CD4-positive, alpha-beta T cell treated with Interferon gamma for 1 hour (primary cell): ENCODE results near the gene VSTM2B.
"Not testable (repeated sequence)": the region's sequence is repeated elsewhere in the genome, so short reads cannot be mapped to it uniquely, and the experiment has no call there.

Experiments
- DNase-seq: peaks from one replicate; pipeline ENCODE4 v3.0.0-alpha.2; 2020

Gene VSTM2B

DNA sequence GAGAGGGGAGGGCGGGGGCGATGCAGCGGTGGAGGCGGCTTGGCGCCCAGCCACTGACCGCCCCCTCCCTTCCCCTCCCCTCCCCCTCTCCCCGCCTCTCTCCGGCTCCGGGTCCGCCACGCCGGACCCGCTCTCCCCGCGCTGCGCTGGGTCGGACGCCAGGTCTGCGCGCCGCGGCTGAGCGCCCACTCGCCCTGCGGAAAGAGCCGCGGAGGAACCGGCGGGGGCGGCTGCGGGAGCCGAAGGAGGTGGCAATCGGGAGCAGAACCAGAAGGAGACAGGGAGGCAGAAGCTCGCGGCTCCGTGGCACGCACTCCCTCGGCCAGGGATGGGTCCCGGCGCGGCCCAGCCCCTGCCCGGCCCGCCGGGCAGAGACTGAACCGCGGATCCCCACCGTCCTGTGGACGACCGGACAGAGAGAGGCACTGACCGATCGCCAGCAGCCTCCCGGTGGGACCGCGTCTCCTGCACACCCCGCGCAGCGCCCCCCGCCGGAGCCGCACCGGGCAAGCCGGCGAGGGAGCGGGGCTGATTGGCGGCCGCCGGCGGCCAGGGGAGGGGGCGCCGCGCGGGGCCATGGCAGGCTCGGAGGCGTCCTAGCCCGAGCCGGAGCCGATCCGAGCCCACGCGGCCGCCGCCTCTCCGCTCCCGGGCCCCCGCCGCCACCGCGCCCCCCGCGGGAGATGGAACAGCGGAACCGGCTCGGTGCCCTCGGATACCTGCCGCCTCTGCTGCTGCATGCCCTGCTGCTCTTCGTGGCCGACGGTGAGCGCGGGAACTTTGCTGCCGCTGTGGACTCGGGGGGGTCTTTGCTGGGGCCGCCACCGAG is at the start of gene VSTM2B:
TSS of gene VSTM2B (plus strand) at position 94 of the 829 bp plus-strand sequence. CDS start at position 684, 590 bp downstream.
- DNase-seq, result no peak

DNA sequence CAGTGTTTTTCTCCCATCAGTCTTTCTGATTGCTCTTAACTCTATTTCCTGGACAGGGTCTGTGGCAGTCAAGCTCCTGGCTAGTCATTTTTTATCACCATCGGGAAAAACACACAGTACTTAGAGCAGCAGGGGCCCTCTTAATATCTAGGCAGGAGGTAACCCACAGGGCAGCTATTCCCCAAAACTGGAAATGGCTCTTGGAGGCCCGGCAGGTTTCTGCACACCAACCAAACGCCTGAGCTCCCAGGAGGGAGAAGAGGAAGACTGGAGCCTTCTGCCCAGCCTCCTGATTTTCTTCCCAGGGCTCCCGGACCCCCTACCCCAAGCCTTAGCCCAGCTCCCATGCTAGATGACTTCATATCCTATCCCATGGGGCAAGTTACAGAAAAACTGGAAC is 49.3 kb upstream of the VSTM2B start:
- DNase-seq, result no peak

DNA sequence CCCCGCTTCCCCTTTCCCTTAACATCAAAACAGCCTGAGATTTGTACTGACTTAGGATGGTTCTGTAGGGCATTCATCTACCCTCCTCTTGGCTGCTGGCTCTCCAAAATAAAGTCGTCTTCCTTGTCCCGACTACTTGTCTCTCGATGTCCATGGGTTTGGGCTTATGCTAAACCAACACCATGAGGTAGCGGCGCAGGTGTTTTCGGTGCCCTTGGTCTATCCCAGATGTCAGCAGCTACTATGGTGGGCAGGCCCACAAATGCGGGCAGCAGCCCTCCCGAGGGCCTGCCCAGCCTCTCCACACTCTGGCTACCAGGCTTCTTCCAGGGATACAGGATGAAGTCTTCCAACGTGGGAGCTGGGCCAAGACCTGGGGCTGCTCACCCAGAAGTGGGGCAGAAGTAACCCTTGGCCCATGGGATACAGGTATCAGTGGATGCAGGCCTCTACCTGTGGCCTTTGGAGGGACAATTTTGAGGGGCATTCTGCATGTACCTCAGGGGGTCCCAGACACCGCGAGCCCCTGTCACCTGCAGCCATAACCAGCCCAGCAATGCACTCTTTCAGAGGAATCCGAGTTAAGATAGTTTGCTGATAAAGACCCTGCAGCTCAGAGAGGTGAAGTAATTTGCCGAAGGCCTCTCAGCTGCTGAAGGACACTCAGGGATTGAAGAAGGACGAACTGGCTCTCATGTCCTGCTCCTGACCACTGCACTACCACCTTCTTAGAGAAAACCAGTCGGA is 47.8 kb upstream of the VSTM2B start:
- no peak for DNase-seq

DNA sequence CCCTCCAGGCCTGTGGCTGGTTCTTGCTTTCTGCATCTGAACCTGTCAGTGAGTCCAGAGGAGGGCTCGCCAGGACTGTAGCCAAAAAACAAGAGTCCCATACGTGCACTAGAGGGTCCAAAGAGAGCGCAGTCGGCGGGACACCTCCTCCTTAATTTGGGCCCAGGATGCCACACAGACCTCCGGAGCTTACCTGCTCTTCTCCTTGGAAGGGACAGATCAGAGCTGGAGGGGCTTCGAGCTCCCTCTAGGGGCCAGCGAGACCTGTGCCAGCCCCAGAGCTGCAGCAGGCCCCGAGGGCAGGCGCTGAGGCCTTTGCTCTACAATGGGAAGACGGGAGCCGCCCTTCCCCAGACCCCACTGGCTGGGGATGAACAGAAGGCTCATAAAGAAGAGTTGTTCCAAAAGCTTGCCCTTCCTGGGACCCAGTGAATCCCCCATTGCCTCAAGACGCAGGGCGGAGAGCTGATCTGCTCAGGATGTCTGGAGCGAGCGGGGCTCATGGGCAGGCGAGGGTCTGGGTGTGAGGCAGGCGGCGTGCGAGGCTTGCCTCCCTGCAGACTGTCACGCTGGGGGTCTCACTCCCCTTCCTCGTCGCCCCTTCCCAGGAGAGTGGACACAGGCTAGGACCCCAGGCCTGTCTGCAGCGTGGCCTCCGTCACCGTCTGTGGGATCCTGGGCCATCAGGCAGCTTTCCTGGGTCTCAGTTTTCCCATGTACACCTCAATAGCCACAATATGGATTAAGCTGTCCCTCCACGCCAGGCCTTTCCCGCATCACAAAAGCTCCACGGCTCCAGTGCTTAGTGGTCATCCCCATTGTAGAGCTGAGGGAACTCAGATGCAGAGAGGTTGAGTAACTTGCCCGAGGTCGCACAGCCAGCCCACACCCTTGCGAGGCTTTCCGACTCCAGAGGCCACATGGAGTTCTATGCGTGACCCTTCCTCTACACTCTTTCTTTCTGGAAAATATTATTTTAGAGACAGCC is 46.9 kb upstream of the VSTM2B start:
- no peak for DNase-seq

DNA sequence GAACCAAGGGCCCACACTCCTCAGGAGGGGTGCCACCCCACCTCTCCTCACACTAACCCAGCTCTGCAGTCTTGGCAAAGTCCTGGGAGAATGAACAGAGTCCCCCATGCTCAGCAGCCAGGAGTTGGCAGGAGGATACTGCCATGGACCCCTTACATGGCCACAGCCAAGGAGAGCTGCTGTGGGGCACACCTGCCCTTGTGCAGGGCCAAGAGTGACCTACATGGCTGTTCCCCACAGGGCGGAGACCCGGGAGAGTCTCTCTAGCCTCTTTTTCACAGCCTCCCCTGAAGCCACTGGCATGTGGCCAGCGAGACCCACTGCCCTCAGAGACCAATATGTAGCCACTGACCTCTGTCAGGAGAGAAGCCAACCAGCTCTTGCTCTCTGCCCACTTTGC is 45.9 kb upstream of the VSTM2B start:
- DNase-seq, result no peak

DNA sequence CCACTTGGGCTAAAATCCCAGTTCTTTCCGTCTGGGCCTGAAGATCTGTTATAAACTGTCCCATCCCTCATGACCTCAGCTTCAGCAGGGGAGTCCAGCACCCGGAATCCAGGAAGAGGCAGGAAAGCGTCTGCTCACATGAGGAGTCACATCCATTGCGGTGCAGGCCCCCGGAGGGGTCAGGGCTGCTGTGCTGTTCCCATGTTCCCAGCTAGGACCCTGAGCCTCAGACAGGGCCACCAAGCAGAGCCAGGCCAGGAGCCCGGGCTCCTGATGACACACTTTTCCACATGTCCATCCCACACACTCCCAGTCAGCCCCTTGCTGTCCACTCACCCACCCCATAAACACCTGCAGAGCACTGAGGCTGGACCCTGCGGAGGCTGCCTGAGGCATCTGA is 45.3 kb upstream of the VSTM2B start:
- no peak for DNase-seq

DNA sequence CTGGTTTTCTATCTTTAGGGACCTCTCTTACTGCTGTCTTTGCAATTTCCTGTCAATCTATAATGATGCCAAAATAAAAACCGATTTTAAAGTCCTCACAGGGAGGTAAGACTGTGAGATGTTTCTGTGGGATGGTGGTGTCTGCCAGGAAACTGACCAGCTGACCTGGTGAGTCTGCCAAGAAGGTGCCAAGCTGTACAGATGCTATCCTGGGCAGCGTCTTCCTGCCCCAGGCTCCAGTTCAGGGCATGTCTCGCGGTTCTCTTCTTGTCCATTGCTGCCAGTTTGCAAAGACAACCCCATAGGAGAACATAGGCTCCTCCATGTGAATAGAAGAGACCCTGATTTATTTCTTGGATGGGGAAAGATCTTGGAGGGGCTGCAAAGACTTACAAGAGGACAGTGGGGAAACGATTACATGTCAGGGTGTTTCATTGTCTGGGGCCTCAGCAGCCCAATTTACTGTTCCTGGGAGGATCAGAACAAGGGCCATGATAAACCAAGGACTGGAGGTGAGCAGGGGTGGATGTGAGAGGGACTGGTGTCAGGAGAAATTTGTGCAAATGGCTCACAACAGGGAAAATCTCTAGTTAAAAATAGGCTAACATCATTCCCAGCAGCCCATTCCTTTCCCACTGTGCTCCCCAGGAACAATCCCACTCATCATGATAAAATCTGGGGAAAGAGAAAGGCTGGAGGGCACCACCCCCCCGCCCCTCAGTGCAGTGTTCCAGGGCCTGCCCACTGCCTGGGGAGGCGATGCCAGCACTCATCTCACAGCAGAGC is 42.7 kb upstream of the VSTM2B start:
- DNase-seq, result no peak

DNA sequence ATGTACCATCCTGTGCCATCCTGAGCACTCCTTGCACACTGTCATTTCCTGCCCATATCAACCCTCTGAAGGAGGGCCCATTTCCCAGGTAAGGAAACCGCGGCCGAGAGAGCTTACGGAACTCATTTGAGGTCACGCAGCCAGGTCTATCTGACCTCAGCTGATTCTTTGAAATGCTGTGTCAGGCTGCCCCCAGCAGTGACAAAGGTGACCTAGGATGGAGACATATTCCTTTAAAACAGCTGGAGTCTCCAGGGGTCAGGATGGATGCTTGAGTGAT is 42.2 kb upstream of the VSTM2B start:
- DNase-seq, result no peak

DNA sequence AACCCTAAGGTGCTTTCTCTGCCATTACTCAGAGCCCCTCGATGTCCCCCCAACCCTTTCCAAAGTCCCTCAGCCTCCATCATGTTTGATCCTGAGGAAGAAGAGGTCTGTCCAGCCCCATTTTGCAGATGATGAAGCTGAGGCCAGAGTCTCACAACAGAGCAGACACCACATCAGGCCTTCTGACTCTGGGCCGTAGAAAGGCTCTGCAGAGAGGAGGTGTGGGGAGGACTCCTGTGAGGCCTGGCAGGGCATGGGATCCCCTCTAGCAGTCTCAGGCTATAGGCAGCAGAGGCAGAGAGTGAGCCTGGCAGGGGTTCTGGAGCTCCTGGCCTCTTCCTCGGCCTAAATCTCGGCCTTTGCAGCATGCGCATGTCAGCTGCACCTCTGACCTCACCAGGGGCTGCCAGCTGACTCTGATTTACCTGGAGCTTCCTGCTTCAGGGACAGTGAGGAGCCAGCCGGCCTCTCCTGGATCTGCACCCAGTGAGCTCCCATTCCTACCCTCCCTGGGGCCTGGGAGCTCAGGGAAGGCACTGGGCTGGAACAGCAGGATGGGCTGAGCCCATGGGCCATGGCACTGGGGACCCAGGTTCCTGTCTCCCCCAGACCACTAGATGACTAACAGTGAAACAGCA is 41.7 kb upstream of the VSTM2B start:
- DNase-seq, result no peak

DNA sequence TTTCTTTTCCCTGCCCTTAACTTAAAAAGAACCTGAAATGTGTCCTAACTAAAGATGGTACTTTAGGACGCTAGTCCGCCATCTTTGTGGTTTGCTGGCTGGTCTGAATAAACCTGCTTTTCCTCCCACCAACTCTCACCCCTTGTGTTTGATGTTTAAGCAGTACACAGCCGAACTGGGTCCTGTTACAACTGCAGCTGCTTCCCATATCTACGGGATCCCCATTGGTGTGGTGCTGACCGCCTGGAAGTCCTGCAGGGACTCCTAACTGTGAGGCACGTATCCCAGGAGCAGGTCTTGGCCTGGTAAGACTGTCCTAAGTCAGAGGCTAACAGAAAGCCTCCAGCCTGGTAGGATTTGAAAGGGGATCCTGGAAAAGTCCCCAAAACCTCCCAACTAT is 40.9 kb upstream of the VSTM2B start:
- DNase-seq, result no peak

DNA sequence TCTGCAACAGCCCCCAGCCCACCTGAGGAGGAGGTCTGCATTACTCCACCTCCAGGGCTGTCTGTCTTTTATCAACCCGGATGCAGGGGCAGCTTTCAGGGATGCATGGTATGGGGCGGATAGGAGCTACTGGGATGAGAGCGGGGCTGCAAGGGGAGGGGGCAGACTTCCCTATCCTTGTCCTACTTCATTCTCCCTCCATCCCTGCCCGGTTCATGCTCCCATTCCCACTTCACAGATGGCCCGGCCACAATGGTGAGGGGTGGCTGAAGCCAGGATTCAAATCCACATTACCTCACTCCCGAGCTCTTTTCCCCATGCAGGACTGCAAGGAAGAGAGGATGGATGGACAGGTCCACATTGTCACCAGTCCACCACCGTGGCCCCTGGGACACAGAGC is 40.5 kb upstream of the VSTM2B start:
- no peak for DNase-seq

DNA sequence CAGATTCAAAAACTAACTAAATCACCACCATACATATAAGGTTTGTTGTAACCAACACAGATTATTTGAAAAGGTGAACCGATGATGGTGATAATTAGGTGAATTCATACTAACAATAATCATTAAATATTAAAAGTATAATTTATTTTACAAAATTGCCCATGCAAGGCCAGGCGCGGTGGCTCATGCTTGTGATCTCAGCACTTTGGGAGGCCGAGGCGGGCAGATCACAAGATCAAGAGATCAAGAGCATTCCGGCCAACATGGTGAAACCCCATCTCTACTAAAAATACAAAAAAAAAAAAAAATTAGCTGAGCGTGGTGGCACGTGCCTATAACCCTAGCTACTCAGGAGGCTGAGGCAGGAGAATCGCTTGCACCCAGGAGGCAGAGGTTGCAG is 38.8 kb upstream of the VSTM2B start:
- not testable (repeated sequence) for DNase-seq

DNA sequence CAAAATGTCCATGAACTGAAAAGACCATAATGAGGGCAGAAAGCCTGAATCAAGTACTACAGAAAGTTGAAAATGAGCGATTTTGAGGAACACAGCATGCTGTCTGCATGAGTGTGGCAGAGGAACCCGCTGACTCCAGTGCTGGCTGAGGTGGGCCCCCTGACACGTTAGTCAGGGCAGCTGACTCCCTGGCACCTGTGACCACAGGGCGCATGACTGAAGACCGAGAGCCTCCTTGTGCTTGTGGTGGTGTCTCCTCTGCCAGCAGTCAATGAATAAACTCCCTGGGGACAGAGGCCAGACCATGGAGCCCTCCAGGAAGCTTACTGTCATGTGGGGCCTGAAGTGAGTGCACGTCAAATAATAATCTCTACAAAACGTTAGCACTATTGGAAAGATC is 38.4 kb upstream of the VSTM2B start:
- no peak for DNase-seq

DNA sequence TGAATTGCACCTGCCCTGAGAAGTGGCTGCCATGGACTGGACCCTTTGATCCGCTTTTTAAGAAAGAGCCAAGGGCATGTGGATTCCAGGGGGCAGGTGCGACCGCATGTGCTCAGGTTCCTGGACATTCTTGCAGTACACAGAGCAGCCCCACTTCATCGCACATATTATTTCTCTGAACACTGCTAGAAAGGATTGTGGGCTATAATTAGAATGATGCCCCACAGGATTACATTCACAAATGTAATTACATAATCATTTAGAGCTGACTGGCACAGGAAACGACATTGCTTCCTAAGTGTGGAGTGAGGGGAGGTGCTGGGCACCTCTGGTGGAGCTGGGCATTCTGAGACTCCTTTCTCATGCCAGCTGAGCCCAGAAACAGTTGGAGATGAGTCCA is 37.5 kb upstream of the VSTM2B start:
- DNase-seq, result no peak

DNA sequence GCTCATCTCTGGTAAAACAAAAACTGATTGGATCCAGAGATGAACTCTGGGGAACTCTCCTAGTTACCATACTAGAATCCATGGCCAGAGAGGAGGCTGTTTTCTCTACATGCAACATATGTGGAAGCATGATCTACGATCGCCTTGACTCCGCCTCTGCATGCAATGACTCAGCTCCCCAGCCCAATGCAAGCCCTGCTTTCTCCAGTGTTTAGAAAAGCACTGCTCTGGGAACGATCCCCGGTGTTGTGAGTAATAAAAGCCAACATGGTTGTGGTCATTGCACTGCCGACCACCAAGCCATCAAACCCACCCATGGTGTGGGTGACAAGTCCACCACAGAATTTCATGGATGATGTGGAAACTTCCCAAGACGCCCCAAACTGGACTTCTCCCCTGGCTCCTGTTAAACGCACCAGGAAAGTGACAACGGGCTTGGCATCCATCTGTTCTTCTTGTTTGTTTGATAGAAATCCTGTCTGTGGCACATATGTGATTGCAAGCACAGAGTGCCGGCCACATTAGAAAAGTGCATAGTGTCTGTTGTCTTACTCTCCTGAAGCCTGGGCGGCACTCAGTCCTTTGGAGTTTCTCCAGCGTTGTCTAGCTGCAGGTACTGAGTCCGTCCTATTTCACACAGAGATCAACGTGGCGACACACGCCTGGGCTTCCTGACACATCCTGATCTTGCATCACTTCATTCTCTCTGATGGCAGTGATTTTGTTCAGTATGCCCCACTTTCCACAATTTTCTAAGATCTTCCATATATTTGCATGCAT is 36.4 kb upstream of the VSTM2B start:
- no peak for DNase-seq

DNA sequence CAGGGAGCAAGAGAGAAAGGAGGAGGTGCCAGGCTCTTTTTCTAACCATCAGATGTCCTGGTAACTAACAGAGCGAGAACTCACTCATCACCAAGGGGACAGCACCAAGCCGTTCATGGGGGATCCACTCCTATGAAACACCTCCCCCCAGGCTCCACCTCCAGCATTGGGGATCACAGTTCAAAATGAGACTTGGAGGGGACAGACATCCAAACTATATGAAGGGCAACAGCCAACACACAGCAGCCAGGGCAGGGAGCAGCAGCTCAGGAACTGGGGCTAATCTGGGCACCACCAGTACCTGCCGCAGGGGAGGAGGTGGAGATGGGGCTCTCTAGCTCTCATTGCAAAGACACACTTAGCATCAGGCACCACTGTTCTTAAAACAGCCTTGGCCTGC is 34.3 kb upstream of the VSTM2B start:
- no peak for DNase-seq

DNA sequence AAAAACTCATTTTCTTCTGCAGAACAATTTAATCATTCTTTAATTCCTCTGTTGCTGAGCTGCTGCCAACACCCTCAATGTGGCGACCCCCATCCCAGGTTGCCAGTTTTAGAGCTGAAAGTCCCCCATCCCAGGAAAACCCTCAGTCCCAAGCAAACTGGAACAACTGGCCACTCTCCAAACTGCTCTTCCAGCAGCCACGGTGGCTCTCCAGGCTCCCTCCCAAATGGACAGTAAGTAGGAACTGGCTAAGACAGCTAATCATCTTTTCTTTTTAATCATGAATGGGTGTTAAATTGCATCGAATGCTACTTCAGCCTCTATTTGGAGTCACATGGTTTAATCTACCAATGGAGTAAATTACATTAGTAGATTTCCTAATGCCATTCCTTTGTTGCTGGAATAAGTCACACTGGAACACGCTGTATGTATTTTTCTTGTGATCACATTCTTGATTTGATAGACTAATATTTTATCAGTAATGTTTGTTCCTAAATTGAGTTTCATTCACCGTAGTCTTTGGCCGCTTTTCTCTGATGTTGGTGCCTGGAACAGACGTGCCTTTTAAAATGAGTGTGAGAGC is 33.7 kb upstream of the VSTM2B start:
- no peak for DNase-seq

DNA sequence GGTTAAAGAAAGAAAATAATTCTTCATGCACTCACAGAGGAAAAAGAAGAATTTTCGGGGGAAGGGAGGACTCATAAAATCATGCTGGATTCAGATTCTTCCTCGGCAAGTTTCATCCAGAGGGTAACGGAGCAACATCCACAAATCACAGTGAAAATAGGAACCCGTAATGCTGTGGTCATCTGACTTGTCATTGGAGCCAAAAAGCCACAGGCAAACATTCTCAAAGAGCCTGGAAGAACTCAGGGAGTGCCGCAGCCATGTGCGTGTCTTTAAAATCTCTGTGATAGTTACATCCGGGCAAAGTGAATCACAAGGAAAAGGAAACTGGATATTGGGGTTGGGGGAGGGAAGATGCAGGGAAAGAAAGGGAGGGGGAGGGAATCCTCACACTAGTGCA is 33.0 kb upstream of the VSTM2B start:
- DNase-seq, result no peak

DNA sequence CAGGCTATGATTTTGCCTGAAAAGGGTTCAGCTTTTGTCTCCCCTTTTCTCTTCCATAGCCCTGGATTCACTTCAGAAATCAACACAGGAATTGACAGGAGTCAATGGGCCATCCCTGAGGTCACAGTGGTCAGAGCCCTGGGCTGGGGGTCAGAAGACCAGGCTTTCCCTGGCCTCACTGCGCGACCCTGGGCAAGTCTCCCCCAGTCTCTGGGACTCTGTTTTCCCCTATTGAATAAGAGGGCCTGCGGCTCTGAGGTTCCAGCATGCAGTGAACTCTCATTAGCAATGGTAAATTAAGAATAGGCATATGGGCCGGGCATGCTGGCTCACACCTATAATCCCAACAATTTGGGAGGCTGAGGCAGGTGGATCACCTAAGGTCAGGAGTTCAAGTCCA is 30.7 kb upstream of the VSTM2B start:
- no peak for DNase-seq

DNA sequence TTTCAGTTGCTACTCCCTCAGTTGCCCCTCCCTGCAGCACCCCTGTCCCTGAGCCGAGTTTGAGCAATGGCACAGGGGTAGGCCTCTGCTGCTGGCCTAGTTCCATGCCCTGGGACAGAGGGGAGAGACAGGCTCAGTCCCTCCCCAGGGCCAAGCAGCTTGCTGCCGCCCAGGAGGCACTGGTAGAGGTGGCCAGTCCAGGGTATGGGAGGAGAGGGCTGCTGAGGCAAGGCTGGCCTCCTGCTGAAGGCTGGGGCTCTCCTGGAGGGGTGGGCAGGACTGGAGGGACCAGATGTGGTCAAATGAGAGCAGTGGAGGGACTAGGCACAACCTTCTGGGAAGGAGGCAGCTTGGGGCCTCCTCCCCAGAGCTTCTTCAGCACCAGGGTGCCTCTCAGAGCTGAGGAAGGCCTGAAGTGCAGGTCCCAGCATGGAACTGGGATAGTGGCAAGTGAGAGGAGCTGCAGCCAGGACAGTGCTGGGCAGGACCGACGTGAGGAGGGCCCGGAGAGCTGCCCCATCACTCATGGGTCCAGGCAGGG is 29.8 kb upstream of the VSTM2B start:
- no peak for DNase-seq

DNA sequence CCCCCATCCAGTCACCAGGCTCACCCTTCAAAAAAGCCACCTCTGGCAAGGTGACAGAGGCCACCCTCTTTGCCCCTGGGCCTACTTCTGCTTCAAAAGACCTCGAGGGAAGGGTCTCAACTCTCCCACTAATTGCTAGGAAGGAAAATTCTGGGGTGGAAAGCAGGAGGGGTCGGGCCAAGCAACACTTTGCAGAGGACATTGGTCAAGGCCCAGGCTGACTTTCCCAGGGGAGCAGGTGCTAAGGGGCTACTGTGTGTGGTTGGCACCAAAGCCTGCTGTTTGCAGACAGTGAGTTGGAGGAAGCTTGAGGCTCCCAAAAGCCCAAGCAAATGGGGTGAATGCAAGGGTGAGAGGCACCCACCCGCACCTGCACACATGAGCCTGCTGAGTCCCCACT is 28.6 kb upstream of the VSTM2B start:
- no peak for DNase-seq
